Measurements from ENCODE around the gene RNF123. TPM values are rescaled to one million over a fixed set of nuclear protein-coding genes. Genes with fewer than 3 reads are reported as not detected.

RNF123 gene
- total RNA-seq, 1 experiment from 2014 or later = 40.6 TPM

DNA sequence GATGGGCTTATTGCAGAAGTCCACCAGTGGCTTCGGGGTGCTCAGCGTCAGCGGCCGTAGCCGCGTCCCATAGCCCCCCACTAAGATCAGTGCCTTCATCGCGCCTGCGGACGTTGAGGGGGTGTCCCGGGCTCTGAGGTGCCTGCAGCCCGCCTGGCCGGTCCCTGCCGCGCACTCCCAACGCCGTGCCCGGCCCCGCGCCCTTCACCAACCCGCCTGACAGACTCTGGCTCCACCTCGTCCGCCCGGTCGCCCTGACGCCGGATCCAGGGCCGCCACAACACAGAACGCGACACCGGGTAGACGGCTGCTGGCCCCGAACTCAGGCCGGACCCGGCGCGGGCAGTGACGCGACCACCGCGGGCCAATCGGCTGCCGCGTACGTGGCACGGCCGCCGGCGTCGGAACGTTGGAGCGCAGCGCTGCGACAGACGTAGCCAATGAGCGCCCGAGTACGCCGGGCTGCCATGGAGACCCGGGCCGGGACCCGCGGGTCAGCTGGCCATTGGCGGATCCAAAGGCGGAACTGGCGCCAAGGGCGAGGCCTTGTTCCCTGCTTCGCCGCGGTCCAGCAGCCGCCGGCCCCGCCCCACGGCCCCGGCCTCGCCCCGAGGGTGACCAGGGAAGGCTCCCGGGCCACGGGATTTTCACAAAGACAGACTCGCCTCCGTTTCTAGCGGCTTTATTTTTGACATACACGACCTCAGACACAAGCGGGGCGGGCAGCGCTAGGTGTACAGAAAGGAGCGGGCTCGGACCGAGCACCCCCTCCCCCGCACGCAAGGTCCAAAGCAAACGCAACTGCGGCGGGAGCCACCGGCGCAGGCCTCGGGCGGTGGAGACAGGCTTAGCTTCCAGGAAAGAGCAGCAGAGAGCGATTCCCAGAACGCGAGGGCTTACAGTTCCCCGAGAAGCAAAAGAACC is 34.5 kb downstream of the RNF123 start, which contains the start of gene GMPPB:
Gene GMPPB, minus strand, starts transcription at position 324 of the 924 bp plus-strand sequence. Its CDS starts 225 bp downstream, at position 99.
- Mint-ChIP-seq H3K27me3 (ENCODE audit: low read depth) (no peaks in the 10 kb centered on the region; the same call in none of the 2 replicates), H3K4me3 (peak within 1 kb of the TSS; percentile 87 to 96), H3K36me3 (ENCODE audit: insufficient read depth in 1 of 3, low read depth in 3 of 3) (peaks cover 5 to 50% (median 40%) of the 10 kb centered on the region in 3 experiments; a peak in 6 of 7 replicates), H3K27ac (peak within 1 kb of the TSS; percentile 98 to 99 (median 98)), H3K9me3 (no peaks in the 10 kb centered on the region), H3K4me1 (peaks cover 14 to 17% of the 10 kb centered on the region in 2 experiments)
- TF ChIP-seq CTCF (conservative IDR thresholded peaks at IDR 0.05) = no peak
- peak within 1 kb of the TSS; percentile 15 for H4K5ac ChIP-seq (ENCODE audit: insufficient read length, low read depth, low read length)
- H4K20me1 ChIP-seq (ENCODE audit: control insufficient read depth, insufficient read depth, insufficient read length) = no peaks in the 10 kb centered on the region
- H3K79me2 ChIP-seq (ENCODE audit: insufficient read depth, low read length) = no peaks in the 10 kb centered on the region
- H3K9me3 ChIP-seq (ENCODE audit: control insufficient read depth, low read depth, low read length) = no peaks in the 10 kb centered on the region
- no peak within 1 kb of the TSS for H3T11ph ChIP-seq (ENCODE audit: low read length)
- H2BK12ac ChIP-seq (ENCODE audit: insufficient read length, low read depth, low read length) = no peak within 1 kb of the TSS
- H3K4me2 ChIP-seq (ENCODE audit: insufficient read depth, insufficient read length, low read length) = peak within 1 kb of the TSS; percentile 68
- H2AK5ac ChIP-seq (ENCODE audit: insufficient read length, low read length) = no peak within 1 kb of the TSS
- H2BK5ac ChIP-seq (ENCODE audit: insufficient read length, low read length) = no peak within 1 kb of the TSS
- peaks cover 20% of the 10 kb centered on the region for H3K23me2 ChIP-seq (ENCODE audit: insufficient read length, low read depth, low read length, poor library complexity, severe bottlenecking)
- no peak within 1 kb of the TSS for H4K8ac ChIP-seq (replicated peaks; ENCODE audit: insufficient read length, low read depth, low read length)
- peak; percentile 98 for DNase-seq
- H3K4ac ChIP-seq (ENCODE audit: low read depth, low read length) = no peak within 1 kb of the TSS
- WGBS (ENCODE audit: extremely low coverage, insufficient read length, low lambda C conversion rate) = no CpG with 5 or more reads among the region's 102 CpGs
- peak within 1 kb of the TSS; percentile 21 for H4K91ac ChIP-seq (ENCODE audit: insufficient read length, low read depth, low read length)
- no peak within 1 kb of the TSS for H2AFZ ChIP-seq (ENCODE audit: low read length)
- no peak within 1 kb of the TSS for H3K56ac ChIP-seq (ENCODE audit: insufficient read length, low read depth, low read length)
- H3K27ac ChIP-seq (ENCODE audit: insufficient read length, low read depth, low read length) = no peak within 1 kb of the TSS
- peak within 1 kb of the TSS; percentile 81 for H3K14ac ChIP-seq (ENCODE audit: insufficient read depth, low read length)
- H3K9ac ChIP-seq (ENCODE audit: extremely low read depth, insufficient read length, low read length) = peak within 1 kb of the TSS; percentile 83
- no peak within 1 kb of the TSS for H2BK15ac ChIP-seq (ENCODE audit: low read depth, low read length)
- peak within 1 kb of the TSS; percentile 73 for H3K18ac ChIP-seq (ENCODE audit: insufficient read length, low read depth, low read length)
- H3K23ac ChIP-seq (ENCODE audit: insufficient read length, low read depth, low read length) = no peak within 1 kb of the TSS
- no peaks in the 10 kb centered on the region for H3K27me3 ChIP-seq (ENCODE audit: insufficient read depth, low read length)
- peaks cover 2% of the 10 kb centered on the region for H3K79me1 ChIP-seq (ENCODE audit: insufficient read depth, low read depth, low read length, poor library complexity, severe bottlenecking)
- no peak within 1 kb of the TSS for H2BK120ac ChIP-seq (ENCODE audit: low read depth, low read length, poor library complexity, severe bottlenecking)
- H3K4me1 ChIP-seq (ENCODE audit: insufficient read depth, low read length) = no peaks in the 10 kb centered on the region
- no peak within 1 kb of the TSS for H2BK20ac ChIP-seq (ENCODE audit: low read depth, low read length, poor library complexity, severe bottlenecking)

All from H9 (cell line).